AG10803 (cell line): Measurements from ENCODE around the gene EPM2A.
A peak's percentile ranks its signal among the peaks of the same experiment; 100 is the strongest.

ENCODE experiments used
- DNase-seq: peaks from one replicate; pipeline ENCODE4 v3.0.0; 2010; ENCODE audit warnings: low read depth
- H3K4me3 ChIP-seq: 2 replicates; pipeline ENCODE4 v1.5.1; 2011; ENCODE audit warnings: mild to moderate bottlenecking, low read length, control low read depth
- TF ChIP-seq, protein P1 (sequence below): conservative IDR thresholded peaks from 2 replicates; pipeline ENCODE4 v1.5.1; 2011; ENCODE audit warnings: mild to moderate bottlenecking, low read length, control low read depth, inconsistent platforms

EPM2A gene

DNA sequence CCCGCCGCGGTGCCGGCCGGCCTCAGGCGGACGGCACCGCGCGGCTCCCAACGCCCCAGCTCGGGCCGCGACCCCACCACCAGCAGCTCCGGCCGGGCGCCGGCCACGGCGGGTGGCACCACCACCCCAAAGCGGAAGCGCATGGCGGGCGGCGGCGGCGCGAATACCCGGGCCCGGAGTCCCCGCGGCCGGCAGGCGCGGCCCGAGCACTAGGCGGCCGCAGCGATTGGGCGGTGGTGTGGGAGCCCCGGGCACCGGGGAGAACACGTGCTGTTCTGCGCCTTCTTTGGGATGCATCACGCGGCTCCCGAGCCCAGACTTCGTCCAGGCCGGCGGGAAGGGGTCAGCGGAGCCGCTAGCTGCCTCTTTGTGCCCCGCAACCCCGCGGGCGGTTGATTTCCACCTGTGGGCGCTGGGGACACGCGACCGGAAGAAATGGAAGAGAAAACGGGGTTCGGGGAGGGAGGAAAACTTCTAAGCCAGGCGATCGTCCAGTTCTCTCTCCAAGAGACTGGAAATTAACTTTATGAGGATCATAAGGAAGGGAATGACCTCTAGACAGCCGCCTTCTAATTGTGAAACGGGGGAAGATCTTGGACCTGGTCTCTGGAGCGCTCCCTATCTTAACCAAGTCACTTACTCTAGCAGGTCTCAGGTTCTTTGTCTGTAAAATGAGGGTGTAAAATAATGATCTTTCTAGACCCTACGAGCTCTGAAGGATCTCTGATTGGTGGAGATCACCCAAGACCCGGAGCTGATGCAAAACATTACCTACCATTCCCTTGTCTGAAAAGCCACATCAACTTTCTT lies at the start of gene EPM2A:
TSS of gene EPM2A (minus strand) at position 165 of the 810 bp plus-strand sequence. CDS start at position 143, 22 bp downstream.
- TF ChIP-seq, protein P1, sequence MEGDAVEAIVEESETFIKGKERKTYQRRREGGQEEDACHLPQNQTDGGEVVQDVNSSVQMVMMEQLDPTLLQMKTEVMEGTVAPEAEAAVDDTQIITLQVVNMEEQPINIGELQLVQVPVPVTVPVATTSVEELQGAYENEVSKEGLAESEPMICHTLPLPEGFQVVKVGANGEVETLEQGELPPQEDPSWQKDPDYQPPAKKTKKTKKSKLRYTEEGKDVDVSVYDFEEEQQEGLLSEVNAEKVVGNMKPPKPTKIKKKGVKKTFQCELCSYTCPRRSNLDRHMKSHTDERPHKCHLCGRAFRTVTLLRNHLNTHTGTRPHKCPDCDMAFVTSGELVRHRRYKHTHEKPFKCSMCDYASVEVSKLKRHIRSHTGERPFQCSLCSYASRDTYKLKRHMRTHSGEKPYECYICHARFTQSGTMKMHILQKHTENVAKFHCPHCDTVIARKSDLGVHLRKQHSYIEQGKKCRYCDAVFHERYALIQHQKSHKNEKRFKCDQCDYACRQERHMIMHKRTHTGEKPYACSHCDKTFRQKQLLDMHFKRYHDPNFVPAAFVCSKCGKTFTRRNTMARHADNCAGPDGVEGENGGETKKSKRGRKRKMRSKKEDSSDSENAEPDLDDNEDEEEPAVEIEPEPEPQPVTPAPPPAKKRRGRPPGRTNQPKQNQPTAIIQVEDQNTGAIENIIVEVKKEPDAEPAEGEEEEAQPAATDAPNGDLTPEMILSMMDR = peak; percentile 34
- H3K4me3 ChIP-seq = peak within 1 kb of the TSS; percentile 70

DNA sequence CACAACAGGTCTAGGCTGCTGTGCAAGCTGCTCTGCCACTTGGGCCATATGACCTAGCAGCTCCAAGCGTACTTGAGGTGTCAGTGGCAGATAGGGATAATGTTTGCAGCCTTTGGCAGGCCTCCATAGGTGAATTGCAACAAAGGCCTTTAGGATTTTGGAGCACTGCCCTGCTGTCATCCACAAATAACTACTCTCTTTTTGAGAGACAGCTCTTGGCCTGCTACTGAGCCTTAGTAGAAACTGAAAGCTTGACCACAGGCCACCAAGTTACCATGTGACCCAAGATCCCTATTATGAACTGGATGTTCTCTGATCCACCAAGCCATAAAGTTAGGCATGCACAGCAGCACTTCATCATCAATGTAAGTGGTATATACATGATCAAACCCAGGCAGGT lies 49.4 kb upstream of the EPM2A start:
- TF ChIP-seq, protein P1 = no peak
- no peak overlapping the region for H3K4me3 ChIP-seq
- no peak for DNase-seq

More for the DNA sequence above, at the start of gene EPM2A:
- DNase-seq = peak; percentile 81

DNA sequence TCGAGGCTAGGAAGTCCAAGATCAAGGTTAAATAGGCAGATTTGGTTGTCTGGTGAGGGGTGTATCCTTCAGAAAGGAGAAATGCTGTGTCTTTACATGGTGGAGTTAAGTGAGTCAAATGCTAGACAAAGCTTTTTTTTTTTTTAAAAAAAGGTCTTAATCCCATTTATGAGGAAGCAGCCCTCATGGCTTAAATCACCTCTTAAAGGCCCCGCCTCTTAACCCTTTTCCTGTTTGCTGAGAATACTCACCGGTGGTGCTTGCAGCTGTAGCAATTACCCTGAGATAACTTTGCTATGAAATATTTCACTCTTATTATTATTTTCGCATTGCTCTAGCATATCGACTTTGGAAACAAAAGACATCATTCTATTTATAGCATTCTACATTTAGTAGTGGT lies 48.5 kb upstream of the EPM2A start:
- DNase-seq = no peak
- TF ChIP-seq, protein P1 = no peak
- no peak overlapping the region for H3K4me3 ChIP-seq

DNA sequence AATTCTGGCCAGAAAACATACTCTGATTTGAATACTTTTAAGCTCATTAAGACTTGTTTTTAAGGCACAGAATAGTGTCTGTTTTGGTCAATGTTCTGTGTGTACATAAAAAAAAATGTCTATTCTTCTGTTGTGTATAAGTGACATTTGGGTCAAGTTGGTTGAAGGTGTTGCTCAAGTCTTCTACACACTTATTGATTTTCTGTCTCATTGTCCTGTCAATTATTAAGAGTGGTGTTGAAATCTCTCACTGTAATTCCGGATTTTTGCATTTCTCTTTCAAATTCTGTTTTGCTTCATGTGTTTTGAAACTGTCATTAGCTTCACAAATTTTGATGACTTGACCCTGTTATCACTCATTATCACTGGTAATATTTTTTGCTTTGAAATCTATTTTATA lies 37.5 kb upstream of the EPM2A start:
- DNase-seq = no peak
- H3K4me3 ChIP-seq = no peak overlapping the region
- TF ChIP-seq, protein P1 = no peak

DNA sequence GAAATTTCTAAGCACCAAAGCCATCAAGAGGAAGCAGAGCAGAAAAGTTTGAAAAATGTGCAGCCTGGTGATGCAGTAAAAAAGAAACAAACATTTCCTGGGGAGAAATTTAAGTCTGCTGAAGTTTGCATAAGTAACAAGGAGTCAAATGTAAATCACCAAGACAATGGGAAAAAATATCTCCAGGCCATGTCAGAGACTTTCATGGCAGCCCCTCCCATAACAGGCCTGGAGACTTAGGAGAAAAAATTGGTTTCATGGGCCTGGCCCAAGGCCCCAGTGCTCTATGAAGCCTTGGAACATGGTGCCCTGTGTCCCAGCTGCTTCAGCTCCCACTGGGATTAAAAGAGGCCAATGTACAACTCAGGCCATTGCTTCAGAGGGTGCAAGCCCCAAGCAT lies 30.1 kb upstream of the EPM2A start:
- TF ChIP-seq, protein P1 = no peak
- DNase-seq = no peak

DNA sequence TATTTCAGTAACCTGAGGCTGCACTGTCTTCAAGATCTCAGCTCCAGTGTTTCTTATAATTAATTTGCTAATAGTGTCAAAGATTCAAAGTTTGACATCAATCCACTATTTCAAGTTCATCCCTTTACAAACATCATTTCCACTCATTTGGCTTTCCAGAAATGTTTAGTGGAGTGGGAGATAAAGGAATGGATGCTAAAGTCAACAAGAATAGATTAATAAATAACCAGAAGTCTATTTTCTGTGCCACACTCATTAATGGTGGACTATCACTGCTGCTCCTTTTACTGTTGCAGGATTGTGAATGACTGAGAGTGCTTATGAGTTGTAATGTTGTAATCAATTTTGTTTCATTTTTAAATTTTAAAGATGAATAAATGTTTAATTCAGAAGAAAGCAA lies 28.4 kb upstream of the EPM2A start:
- no peak for DNase-seq
- no peak overlapping the region for H3K4me3 ChIP-seq
- TF ChIP-seq, protein P1 = no peak

More for the DNA sequence above, 30.1 kb upstream of the EPM2A start:
- no peak overlapping the region for H3K4me3 ChIP-seq

DNA sequence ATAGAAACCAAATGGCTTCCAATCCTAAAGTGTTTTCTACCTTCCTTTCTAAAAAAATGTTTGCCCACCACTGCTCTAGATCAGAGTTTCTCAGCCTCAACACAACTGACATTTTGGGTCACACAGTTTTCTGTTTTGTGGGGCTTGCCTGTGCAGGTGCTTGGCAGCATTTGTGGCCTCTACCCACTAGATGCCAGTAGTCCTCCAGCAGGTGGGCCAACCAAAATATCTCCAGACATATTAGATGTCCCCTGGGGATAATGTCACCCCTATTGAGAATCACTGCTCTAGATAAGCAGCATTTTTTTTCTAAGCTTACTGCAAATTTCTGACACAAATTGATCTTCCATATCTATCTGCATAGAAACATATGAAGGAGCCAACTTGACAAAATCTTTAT lies 26.3 kb upstream of the EPM2A start:
- DNase-seq = no peak
- no peak overlapping the region for H3K4me3 ChIP-seq
- TF ChIP-seq, protein P1 = no peak
